ENCODE measurements around the gene RWDD4. TPM values are rescaled to one million over a fixed set of nuclear protein-coding genes. Genes with fewer than 3 reads are reported as not detected.

RWDD4 gene
- total and polyA plus RNA-seq, 9 of the 15 experiments (the other 6 are each of a cell fraction or from before 2014, with no cell fraction given), result 8.4 to 32.5 (median 24.2) TPM

DNA sequence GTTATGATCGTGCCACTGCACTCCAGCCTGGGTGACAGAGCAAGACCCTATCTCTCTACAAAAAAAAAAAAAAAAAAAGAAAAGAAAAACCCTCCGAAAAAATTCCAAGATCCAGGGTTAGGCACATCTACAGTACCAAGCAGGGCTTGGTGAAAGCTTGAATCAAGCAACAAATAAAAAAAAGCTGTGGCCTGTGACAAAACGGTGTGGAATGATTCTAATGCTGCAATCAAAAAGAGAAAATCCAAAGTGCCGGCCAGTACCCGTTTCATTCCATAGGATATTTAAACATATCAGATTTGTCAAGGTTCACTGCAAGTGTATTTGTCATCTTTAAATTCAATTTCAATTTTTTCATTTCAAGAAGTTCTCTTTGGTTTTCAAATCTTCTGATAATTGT lies 20.5 kb downstream of the RWDD4 start:
- POLR2A ChIA-PET, result no interaction called here
- no peak for TF ChIP-seq ZNF12 (CRISPR knock-in tag; IDR thresholded peaks at IDR 0.05)
- no peak for TF ChIP-seq E2F4 (CRISPR knock-in tag; IDR thresholded peaks at IDR 0.05; ENCODE audit: low read depth)
- TF ChIP-seq SIN3A (IDR thresholded peaks at IDR 0.05; ENCODE audit: borderline replicate concordance in 2 of 2, control insufficient read depth in 1 of 2, low read depth in 2 of 2, low read length in 2 of 2), result no peak
- no peak for TF ChIP-seq MECOM (CRISPR knock-in tag; IDR thresholded peaks at IDR 0.05)
- no peak for TF ChIP-seq NR2C2 (CRISPR knock-in tag; IDR thresholded peaks at IDR 0.05)
- TF ChIP-seq NR2C2 (tag; IDR thresholded peaks at IDR 0.05), result no peak
- no peak for TF ChIP-seq RBM15 (IDR thresholded peaks at IDR 0.05; ENCODE audit: insufficient read depth, low read length)
- DNase-seq (ENCODE audit: extremely low read depth in 1 of 4, low spot score in 3 of 4), result no peak
- H3K27ac ChIP-seq (ENCODE audit: extremely low read depth, low read depth, low read length), result no peak overlapping the region
- H3K4me1 ChIP-seq (replicated peaks in 1 of 2; ENCODE audit: control insufficient read depth in 2 of 2, insufficient read depth in 2 of 2, low read length in 2 of 2), result no peaks in the 10 kb centered on the region; a peak in 1 of 5 replicates
- no peaks in the 10 kb centered on the region for H3K9me1 ChIP-seq (ENCODE audit: control insufficient read depth, insufficient read depth, low read length)
- ATAC-seq, result no peak
- 79% methylated on average over 4 of the region's 5 CpGs for WGBS (ENCODE audit: insufficient coverage, low coverage, missing lambda C conversion rate)
- no TSS peak for BruUV-seq (replicated peaks)
- CTCF ChIA-PET (ENCODE audit: low intra/inter-chr PET ratio), result no interaction called here
- no peaks in the 10 kb centered on the region for H3K9me3 ChIP-seq (replicated peaks; ENCODE audit: control insufficient read depth, insufficient read depth, low read depth, low read length)
- FAIRE-seq, result no peak
- H3K79me2 ChIP-seq (ENCODE audit: control insufficient read depth, insufficient read depth, low read length), result no peaks in the 10 kb centered on the region
- H4K20me1 ChIP-seq (replicated peaks; ENCODE audit: control insufficient read depth, insufficient read depth, low read length), result no peaks in the 10 kb centered on the region
- H3K4me3 ChIP-seq, result no peak overlapping the region
- H3K9ac ChIP-seq (ENCODE audit: insufficient read depth in 1 of 2, low read depth in 2 of 2, low read length in 2 of 2), result no peak overlapping the region
- in situ Hi-C loops (cut with MboI) (no loop called here), intact Hi-C loops (cut with micrococcal nuclease) (no loop called here)
- H3K27me3 ChIP-seq (ENCODE audit: control insufficient read depth in 2 of 2, insufficient read depth in 2 of 2, low read length in 2 of 2), result no peaks in the 10 kb centered on the region
- no peak overlapping the region for H3K4me2 ChIP-seq (ENCODE audit: insufficient read depth, low read length)
- peaks cover 9% of the 10 kb centered on the region; the same call in 1 of the 3 replicates for H3K36me3 ChIP-seq (ENCODE audit: control insufficient read depth, insufficient read depth, low read length)
- H2AFZ ChIP-seq (ENCODE audit: low read depth, low read length), result no peak overlapping the region
